Retinal pigment epithelial cell (primary cell): ENCODE data around the gene NEDD4L.

Source experiments
- DNase-seq: peaks from one replicate; pipeline ENCODE4 v3.0.0-alpha.2; 2010; ENCODE audit warnings: low read depth
- H3K4me3 ChIP-seq: 2 replicates; pipeline ENCODE4 v1.5.1; 2011; ENCODE audit warnings: mild to moderate bottlenecking, low read length, control low read depth, moderate library complexity
- TF ChIP-seq, protein P1 (sequence below): conservative IDR thresholded peaks from 2 replicates; pipeline ENCODE4 v1.5.1; 2011; ENCODE audit warnings: low read depth, low read length, control low read depth, inconsistent platforms

Gene NEDD4L

DNA sequence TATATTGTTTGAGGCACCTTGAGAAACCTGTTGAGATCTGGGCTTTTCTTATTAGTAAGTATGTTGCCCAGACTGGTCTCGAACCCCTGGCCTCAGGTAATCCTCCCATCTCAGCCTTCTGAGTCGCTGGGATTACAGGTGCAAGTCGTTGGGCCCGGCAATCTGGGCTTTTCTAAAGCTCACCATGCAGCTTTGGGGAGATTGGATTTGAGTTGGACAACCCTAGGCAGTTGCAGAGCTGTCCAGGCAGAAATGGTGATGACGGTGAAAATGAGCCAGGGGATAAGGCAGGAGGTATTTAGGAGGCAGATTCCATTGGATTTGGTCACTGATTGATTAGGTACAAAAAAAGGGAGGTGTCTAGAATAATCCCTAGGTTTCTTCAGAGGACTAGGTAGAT, 16.2 kb downstream of the NEDD4L start:
- DNase-seq, result no peak
- H3K4me3 ChIP-seq, result no peak overlapping the region
- TF ChIP-seq, protein P1, sequence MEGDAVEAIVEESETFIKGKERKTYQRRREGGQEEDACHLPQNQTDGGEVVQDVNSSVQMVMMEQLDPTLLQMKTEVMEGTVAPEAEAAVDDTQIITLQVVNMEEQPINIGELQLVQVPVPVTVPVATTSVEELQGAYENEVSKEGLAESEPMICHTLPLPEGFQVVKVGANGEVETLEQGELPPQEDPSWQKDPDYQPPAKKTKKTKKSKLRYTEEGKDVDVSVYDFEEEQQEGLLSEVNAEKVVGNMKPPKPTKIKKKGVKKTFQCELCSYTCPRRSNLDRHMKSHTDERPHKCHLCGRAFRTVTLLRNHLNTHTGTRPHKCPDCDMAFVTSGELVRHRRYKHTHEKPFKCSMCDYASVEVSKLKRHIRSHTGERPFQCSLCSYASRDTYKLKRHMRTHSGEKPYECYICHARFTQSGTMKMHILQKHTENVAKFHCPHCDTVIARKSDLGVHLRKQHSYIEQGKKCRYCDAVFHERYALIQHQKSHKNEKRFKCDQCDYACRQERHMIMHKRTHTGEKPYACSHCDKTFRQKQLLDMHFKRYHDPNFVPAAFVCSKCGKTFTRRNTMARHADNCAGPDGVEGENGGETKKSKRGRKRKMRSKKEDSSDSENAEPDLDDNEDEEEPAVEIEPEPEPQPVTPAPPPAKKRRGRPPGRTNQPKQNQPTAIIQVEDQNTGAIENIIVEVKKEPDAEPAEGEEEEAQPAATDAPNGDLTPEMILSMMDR, result no peak

DNA sequence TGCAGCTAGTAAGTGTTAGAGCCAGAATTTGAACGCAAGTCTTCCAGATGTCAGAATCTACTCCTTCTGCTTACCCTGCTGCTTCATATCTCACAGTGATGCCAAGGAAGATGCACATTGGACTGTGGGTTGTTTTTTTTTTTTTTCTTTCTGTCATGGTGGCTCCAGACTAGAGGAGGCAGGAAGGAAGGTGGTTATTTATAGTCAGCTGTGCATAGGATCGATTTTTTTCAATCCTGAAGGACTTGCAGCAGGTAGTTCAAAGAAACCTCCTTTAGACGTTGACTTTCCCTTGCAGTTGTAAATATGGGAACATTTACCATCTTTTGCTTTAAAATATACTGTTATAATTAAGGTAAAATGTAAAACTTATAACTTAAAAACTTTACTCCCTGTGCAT, 17.3 kb downstream of the NEDD4L start:
- TF ChIP-seq, protein P1, result no peak
- no peak for DNase-seq
- H3K4me3 ChIP-seq, result no peak overlapping the region

DNA sequence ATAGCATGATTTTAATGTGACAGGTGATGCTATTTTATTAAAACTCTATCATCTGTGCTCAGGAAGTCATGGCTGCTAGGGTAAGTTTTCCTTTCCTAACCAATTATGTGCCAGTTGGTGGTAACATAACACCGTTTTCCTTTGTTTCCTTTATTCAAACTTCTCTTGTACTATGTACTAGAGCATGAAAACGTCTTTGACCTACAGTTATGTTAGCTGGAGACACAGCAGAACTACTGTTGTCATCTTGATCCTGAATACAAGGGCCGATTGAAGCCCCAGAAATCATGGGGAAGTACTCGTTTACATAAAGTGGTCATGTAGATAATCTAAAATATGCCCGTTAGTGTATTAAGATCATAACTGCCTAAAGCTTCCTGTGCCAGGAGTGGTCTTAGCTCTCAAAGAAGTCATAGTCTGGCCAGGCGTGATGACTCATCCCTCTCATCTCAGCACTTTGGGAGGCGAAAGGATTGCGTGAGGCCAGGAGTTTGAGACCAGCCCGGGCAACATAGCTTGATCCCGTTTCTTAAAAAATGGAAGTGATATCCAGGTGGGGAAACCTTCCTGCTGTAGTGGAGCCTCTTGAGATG, 20.5 kb downstream of the NEDD4L start:
- no peak for DNase-seq
- H3K4me3 ChIP-seq, result no peak overlapping the region
- TF ChIP-seq, protein P1, result no peak

DNA sequence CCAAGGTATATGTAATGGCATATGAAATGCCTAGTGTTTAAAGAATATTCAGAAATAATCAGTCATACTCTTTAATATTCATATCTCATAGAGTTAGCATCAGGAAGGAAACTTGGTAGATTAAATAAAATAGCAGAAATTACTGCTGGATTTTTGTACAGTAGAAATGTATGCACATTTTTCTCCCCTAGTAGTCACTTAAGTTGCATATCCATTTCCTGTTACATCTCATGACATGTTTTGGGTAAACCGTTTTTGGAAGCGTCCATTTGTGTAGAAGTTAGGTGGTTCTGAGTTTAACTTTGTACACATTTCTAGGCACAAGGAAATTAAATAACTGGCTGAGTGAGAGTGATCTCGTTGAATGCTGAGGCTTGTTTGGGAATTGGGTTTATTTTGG, 21.9 kb downstream of the NEDD4L start:
- no peak overlapping the region for H3K4me3 ChIP-seq
- no peak for DNase-seq
- TF ChIP-seq, protein P1, result no peak

DNA sequence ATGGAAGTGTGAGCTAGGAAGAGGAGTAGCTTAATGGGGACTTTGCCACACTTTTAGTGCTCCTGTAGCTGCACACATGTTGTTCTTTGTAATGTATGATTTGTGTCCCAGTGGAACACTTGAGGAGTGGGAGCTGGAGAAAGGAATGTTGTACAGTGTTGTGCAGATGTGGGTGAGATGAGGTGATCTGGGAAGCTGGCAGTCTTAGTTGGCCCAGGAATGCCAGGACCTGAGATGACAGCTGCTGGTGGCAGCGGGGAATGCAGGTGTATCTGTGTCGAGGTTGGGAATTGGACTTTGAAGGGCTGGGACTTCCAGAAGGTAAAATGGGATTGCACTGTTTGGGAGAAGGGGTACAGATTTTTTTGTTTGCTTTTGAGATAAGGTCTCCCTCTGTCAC, 23.6 kb downstream of the NEDD4L start:
- no peak for DNase-seq
- TF ChIP-seq, protein P1, result no peak
- H3K4me3 ChIP-seq, result no peak overlapping the region

DNA sequence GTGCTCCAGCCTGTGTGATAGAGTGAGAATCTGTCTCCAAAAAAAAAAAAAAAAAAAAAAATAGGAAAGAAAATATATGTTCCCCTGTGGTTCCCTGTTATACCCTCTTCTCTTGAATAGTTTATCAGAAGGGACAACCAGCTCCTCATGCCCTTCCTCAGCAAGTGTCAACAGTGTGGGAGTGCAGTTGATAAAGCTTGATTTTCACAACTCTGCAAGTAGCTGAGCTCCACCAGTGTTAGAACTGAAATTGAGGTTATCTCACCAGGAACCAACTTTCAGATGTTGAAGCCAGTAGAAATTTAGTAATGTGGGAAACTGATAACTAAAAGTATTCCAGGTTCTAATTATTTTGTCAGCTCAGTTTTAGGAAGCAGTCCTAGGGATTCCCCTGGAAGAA, 25.1 kb downstream of the NEDD4L start:
- DNase-seq, result no peak
- H3K4me3 ChIP-seq, result no peak overlapping the region
- TF ChIP-seq, protein P1, result no peak

DNA sequence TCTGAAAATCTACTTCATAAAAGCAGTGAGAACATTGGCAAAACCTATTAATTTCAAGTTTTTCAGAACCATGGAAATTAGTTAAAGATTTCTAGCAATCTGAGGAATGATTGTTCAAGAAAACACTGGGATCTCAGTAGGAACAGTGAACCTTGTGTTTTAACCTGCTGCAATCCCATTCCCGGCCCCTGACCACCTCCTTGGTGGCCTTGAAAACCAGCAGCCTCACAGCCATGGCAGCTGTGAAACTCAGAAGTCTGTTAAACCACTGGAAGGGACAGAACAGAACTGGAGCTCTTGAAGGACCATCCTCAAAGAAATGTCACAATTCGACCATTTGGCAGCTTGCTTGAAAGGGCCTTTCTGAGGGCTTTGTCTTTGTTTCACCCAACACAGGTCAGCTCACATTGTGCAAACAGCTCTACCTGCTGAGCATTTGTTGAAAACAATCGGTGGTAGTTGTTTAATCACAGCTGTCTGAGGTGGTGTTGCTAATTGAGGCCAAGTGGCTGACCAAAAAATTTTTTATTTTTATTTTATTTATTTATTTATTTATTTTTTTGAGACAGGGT, 25.8 kb downstream of the NEDD4L start:
- TF ChIP-seq, protein P1, result no peak
- no peak overlapping the region for H3K4me3 ChIP-seq

More for the DNA sequence above, 25.8 kb downstream of the NEDD4L start:
- no peak for DNase-seq
